CD4-positive, alpha-beta T cell (primary cell): Measurements from ENCODE around the gene ZFYVE27. TPM values are rescaled to one million over a fixed set of nuclear protein-coding genes. Genes with fewer than 3 reads are reported as not detected.
A peak's percentile ranks its signal among the peaks of the same experiment; 100 is the strongest.

Experiments
- ATAC-seq: fragments of 200-7000 bp; cut with Tn5 transposase; one replicate; pipeline ENCODE4 v1.10.0; 2022; ENCODE audit warnings: mild to moderate bottlenecking; ENCODE audit not compliant: poor library complexity
- CTCF ChIA-PET: fragments of 350-600 bp; sonication (Branson Sonifier 250); formaldehyde crosslinking; loops from one replicate; lab custom pipeline; 2021; ENCODE audit warnings: antibody characterized with exemption, inconsistent platforms; lab: Charles Lee
- POLR2A ChIA-PET: fragments of 350-600 bp; sonication (Branson Sonifier 250); formaldehyde crosslinking; loops from one replicate; lab custom pipeline; 2021; ENCODE audit warnings: antibody characterized with exemption, inconsistent platforms; lab: Charles Lee
- DNase-seq, 14 experiments: peaks; one replicate each; pipeline ENCODE4 v3.0.0-alpha.2; 2013 to 2020; ENCODE audit warnings: mixed read lengths in 2 of 14
- H3K27ac ChIP-seq, 2 donors: one replicate each; pipeline versions ENCODE4 v1.5.1 to v1.7.0; 2013; ENCODE audit warnings: low read length in 2 of 2, low read depth in 1 of 2, mild to moderate bottlenecking in 1 of 2
- H3K27me3 ChIP-seq, 2 experiments: 1 replicate in 1 of 2; 2 replicates in 1 of 2; pipeline versions ENCODE4 v1.6.1 to v1.7.0; 2013; ENCODE audit warnings: low read length in 2 of 2, control low read depth in 1 of 2, mild to moderate bottlenecking in 1 of 2, moderate library complexity in 1 of 2; ENCODE audit not compliant: insufficient read depth in 2 of 2, control insufficient read depth in 1 of 2
- H3K36me3 ChIP-seq: one replicate; pipeline ENCODE4 v1.6.1; 2013; ENCODE audit warnings: low read length, control low read depth; ENCODE audit not compliant: insufficient read depth
- H3K4me1 ChIP-seq: one replicate; pipeline ENCODE4 v1.6.1; 2013; ENCODE audit warnings: low read length, control low read depth; ENCODE audit not compliant: insufficient read depth
- H3K4me3 ChIP-seq: one replicate; pipeline ENCODE4 v1.5.1; 2013; ENCODE audit warnings: mild to moderate bottlenecking, low read length, moderate library complexity
- H3K9me3 ChIP-seq, 2 experiments: 1 replicate in 1 of 2; 2 replicates in 1 of 2; pipeline versions ENCODE4 v1.6.1 to v1.7.0; 2013; ENCODE audit warnings: low read length in 2 of 2, mild to moderate bottlenecking in 2 of 2, control low read depth in 1 of 2, moderate library complexity in 1 of 2; ENCODE audit not compliant: control insufficient read depth in 1 of 2, insufficient read depth in 1 of 2
- H3K27ac Mint-ChIP-seq: one replicate; pipeline ENCODE4 v1.8.0; 2020; ENCODE audit warnings: mixed read lengths
- H3K27me3 Mint-ChIP-seq: one replicate; pipeline ENCODE4 v1.8.0; 2021; ENCODE audit warnings: mixed read lengths
- H3K36me3 Mint-ChIP-seq: one replicate; pipeline ENCODE4 v1.8.0; 2021; ENCODE audit warnings: low read depth, mixed read lengths
- H3K4me1 Mint-ChIP-seq: one replicate; pipeline ENCODE4 v1.8.0; 2021; ENCODE audit warnings: low read depth, mixed read lengths
- H3K4me3 Mint-ChIP-seq: one replicate; pipeline ENCODE4 v1.8.0; 2020; ENCODE audit warnings: mild to moderate bottlenecking, mixed read lengths
- H3K9me3 Mint-ChIP-seq: one replicate; pipeline ENCODE4 v1.8.0; 2020; ENCODE audit warnings: mixed read lengths
- intact Hi-C, 2 experiments: fragments of 100-400 bp; cut with DNase I in 1 of 2; cut with micrococcal nuclease in 1 of 2; formaldehyde crosslinking; loops; one replicate each; pipeline versions ENCODE4 v1.15.1 to v1.9.0; 2023 to 2025; cut with DNase I, micrococcal nuclease
- total RNA-seq, 174 experiments: library from RNA in 2 of 174; stranded (reverse) in 2 of 174; gene quantifications; one replicate each; pipeline ENCODE4 v1.2.3 and lab custom pipeline; 2021 to 2026
- TF ChIP-seq, protein P1 (sequence below): fragments of 200-600 bp; IDR thresholded peaks from one replicate; pipeline ENCODE4 v1.8.0; 2022; ENCODE audit warnings: antibody characterized with exemption, mild to moderate bottlenecking

Gene ZFYVE27
- total RNA-seq, 2 experiments from 2014 or later: 58.4 to 60.6 TPM

DNA sequence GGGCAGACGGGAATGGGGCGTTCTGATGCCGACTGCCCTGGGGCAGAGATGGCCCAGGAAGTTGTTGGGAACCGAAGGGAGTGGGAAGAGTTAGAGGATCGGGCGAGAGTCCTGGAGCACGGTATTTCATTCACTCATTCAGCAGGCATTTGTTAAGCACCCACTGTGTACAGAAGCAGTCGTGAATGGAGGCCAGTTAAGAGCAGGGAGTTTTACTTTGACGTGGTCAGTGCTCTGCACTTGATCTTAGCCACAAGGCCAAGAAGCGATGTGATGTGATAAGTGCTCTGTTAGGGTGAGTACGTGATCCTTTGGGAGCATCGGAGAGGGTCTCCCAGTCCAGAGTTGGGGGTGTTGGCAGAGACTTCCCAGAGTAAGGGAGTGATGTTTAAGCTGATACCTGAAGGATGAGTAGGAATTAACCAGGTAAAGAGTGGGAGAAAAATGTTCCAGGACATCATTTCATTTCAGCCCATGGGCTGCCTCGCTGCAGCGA is 890 bp downstream of the ZFYVE27 start:
- no peaks in the 10 kb centered on the region for H3K9me3 Mint-ChIP-seq
- ATAC-seq (no peak), DNase-seq (no peak)
- H3K27me3 ChIP-seq: no peaks in the 10 kb centered on the region
- CTCF ChIA-PET: no interaction called here
- peaks cover 63% of the 10 kb centered on the region for H3K4me1 Mint-ChIP-seq
- H3K9me3 ChIP-seq: no peaks in the 10 kb centered on the region
- H3K36me3 Mint-ChIP-seq: peaks cover 54% of the 10 kb centered on the region
- intact Hi-C loops: loop anchor here in 1 of 2 experiments (2.0 to 5.0 kb wide), 4 partner anchors 114 to 397 kb away; partner anchors contain the start of genes MMS19, R3HCC1L, RRP12 and UBTD1
- H3K4me3 ChIP-seq: peak overlapping the region; percentile 80
- peak overlapping the region; percentile 92 for H3K27ac Mint-ChIP-seq
- peaks cover 37% of the 10 kb centered on the region for H3K4me1 ChIP-seq
- peaks cover 24% of the 10 kb centered on the region for H3K36me3 ChIP-seq
- POLR2A ChIA-PET: no interaction called here
- no peaks in the 10 kb centered on the region for H3K27me3 Mint-ChIP-seq
- TF ChIP-seq, protein P1, sequence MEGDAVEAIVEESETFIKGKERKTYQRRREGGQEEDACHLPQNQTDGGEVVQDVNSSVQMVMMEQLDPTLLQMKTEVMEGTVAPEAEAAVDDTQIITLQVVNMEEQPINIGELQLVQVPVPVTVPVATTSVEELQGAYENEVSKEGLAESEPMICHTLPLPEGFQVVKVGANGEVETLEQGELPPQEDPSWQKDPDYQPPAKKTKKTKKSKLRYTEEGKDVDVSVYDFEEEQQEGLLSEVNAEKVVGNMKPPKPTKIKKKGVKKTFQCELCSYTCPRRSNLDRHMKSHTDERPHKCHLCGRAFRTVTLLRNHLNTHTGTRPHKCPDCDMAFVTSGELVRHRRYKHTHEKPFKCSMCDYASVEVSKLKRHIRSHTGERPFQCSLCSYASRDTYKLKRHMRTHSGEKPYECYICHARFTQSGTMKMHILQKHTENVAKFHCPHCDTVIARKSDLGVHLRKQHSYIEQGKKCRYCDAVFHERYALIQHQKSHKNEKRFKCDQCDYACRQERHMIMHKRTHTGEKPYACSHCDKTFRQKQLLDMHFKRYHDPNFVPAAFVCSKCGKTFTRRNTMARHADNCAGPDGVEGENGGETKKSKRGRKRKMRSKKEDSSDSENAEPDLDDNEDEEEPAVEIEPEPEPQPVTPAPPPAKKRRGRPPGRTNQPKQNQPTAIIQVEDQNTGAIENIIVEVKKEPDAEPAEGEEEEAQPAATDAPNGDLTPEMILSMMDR: no peak
- H3K4me3 Mint-ChIP-seq: peak overlapping the region; percentile 97
- H3K27ac ChIP-seq: peak overlapping the region in 1 of 2 donors; percentile 92

DNA sequence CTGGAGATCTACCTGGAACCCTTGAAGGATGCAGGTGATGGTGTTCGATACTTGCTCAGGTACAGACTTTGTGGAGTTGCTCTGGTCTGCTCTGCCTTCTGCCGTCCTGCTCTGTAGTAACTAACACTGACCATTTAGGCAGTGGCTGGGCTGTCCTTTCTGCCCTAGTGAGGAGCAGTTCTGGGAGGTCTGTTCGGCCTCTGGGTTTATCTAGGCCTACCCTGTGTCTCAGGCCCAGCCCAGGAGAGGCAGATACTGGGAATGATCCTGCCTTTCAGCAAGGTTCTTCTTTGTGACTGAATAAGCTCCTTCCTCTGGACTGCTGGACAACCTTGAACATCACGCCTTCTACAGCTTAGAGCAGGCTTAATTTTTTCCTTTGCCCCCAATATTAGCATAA is 1.7 kb downstream of the ZFYVE27 start:
- Mint-ChIP-seq H3K27ac (peak overlapping the region; percentile 92), H3K4me1 (peaks cover 70% of the 10 kb centered on the region)
- POLR2A ChIA-PET: interaction anchor here (0.9 kb wide), 1 partner anchor 9 kb away, joined by 3 read pairs; no protein-coding TSS in a partner anchor

DNA sequence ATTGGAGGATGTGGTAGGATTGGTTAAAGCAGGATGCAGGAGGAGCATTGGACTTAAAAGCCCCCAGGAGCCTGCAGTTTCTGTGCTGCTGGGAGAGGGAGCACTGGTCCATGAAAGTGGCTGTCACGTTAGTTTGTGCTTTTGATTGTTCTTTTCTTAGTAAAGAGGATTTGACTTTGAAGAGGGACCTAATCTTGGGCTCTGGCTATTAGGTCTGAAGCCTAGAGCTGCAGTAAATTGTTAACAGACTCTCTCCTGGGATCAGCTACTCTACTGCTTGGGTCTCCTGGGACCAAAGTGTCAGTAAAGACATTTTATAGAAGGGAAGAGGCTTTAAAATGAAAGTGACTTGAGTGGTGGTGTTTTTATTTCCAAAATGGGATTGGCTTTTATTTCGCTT is 3.7 kb downstream of the ZFYVE27 start:
- peak overlapping the region; percentile 42 for H3K4me3 Mint-ChIP-seq
- DNase-seq: no peak
- H3K27ac Mint-ChIP-seq: no peak overlapping the region

More for the DNA sequence above, 1.7 kb downstream of the ZFYVE27 start:
- no peak for DNase-seq
- Histone ChIP-seq H3K27me3 (no peaks in the 10 kb centered on the region), H3K4me1 (peaks cover 37% of the 10 kb centered on the region), H3K36me3 (peaks cover 32% of the 10 kb centered on the region), H3K27ac (no peak overlapping the region), H3K4me3 (no peak overlapping the region), H3K9me3 (no peaks in the 10 kb centered on the region)
- no peaks in the 10 kb centered on the region for H3K27me3 Mint-ChIP-seq
- no peak for ATAC-seq
- TF ChIP-seq, protein P1: no peak
- CTCF ChIA-PET: interaction anchor here (1.7 kb wide), 1 partner anchor 131 kb away, joined by 3 read pairs; no protein-coding TSS in a partner anchor
- intact Hi-C loops: loop anchor here in 1 of 2 experiments (5.0 kb wide), 3 partner anchors 114 to 336 kb away; partner anchors contain the start of genes MMS19, RRP12 and UBTD1
- peak overlapping the region; percentile 97 for H3K4me3 Mint-ChIP-seq
- H3K9me3 Mint-ChIP-seq: no peaks in the 10 kb centered on the region
- peaks cover 62% of the 10 kb centered on the region for H3K36me3 Mint-ChIP-seq

More for the DNA sequence above, 3.7 kb downstream of the ZFYVE27 start:
- Histone ChIP-seq H3K27me3 (no peaks in the 10 kb centered on the region), H3K27ac (no peak overlapping the region), H3K9me3 (no peaks in the 10 kb centered on the region), H3K4me1 (peaks cover 37% of the 10 kb centered on the region), H3K36me3 (peaks cover 51% of the 10 kb centered on the region), H3K4me3 (no peak overlapping the region)
- Mint-ChIP-seq H3K36me3 (peaks cover 82% of the 10 kb centered on the region), H3K9me3 (no peaks in the 10 kb centered on the region), H3K27me3 (no peaks in the 10 kb centered on the region), H3K4me1 (peaks cover 72% of the 10 kb centered on the region)
- intact Hi-C loops: no loop called here
- ChIA-PET CTCF (no interaction called here), POLR2A (no interaction called here)
- TF ChIP-seq, protein P1: no peak
- no peak for ATAC-seq
